SKM-1 treated with dmso at 0.1 percent for 144 hours (cell line): ENCODE measurements around the gene ARID5A.

Source experiments
- DNase-seq: peaks from one replicate; lab custom pipeline; 2025; ENCODE audit not compliant: unreplicated experiment; lab: John Stamatoyannopoulos, UW

Gene ARID5A

DNA sequence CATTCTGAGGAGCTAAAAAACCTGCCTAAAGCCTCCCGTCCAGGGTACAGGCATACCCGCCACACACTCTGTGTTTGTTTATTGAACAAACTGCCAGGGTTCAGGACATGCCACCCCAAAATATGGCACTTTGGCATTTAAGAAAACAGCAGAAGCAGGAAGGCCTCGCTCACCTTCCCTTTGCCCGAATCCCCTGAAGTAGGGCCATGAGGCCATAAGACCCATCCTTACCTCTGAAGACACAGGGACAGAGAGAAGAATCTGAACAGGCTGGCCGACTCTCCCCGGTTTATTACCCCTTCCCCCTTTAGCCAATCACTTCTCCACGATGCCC is 29.7 kb upstream of the ARID5A start:
- DNase-seq = no peak

DNA sequence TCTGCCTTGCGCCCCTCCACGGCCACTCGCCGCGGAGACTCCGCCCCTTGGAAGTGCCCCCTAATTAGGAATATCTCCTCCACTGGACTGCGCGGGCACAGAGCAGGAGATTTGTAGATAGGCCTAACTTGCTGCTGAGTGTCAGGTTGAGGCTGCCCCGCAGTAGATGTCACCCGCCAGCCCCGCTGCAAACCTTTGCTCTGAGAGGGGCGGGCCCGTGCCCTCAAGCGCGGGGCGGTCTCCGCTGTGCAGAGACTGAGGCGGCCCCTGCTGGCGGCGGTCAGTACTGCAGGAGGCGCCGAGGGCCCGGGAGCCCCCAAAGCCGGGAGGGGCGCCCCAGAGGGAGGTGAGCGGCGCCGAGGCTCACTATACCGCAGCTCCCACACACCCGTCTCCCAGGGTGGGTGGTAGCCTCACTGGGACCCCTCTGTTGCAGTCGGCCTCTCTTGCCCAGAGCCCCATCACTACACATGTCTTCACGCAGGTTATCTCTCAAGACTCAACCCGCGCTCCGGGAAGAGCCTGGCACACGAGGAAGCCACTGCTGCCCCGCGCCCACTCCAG is 28.5 kb upstream of the ARID5A start:
- peak; percentile 26 for DNase-seq

DNA sequence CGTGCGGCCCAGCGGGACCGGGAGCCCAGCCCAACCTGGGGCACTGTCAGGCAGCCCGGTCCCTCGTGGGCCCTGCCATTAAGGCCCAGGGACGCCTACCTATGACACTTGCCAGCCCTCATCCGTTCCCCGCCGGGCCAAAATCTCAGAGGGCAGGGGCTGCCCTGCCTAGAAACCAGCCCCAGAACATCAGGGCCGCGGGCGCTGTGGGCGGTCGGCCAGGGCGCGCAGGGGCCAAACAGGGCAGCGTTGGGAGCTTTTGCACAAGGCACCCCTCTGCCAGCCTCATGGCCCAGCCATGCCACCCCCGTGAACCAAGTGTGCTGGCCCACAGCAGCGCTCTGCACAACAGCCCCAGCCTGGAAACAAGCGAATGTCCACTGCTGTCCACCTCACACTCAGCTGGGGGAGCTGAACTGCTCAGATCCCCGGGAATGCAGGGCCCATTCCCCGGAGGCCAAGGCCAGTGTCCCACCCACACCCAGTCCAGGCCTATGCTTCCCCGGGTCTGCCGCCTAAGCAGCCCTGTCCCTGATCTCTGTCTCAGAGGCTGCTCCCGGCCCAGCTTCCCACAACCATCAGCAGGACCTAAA is 27.9 kb upstream of the ARID5A start:
- DNase-seq = no peak

DNA sequence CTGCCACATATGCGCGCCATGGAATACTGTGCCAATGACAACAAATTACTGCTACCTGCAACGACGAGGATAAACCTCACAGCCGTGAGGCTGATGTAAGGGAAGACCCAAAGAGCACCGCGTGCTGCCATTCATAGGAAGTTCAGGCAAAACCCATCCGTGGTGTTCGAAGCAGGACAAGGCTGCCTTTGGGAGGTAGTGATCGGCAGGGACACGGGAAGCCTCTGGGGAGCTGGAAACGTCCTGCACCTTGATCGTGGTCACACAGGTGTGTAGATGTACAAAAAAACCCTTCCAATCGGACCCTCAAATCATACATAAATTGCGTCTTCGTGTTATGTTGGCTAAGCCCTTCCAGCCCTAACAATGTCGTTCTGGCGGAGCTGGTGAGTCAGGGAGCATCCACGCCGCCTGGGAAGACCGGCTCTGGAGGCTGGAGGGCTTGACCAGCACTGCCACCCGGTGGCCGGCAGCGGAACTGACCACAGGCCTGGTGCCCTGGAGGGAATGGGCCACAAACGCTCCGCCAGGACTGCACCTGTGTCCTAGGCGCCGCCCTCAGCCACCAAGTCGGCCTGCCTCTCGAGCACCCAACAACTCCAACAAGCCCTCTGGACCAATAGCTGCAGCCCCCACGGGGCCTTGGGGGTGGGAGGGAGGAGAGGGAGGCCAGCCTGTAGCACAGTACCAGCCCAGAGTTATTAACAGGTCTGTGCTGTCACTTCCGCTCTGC is 27.3 kb upstream of the ARID5A start:
- DNase-seq = peak; percentile 77

DNA sequence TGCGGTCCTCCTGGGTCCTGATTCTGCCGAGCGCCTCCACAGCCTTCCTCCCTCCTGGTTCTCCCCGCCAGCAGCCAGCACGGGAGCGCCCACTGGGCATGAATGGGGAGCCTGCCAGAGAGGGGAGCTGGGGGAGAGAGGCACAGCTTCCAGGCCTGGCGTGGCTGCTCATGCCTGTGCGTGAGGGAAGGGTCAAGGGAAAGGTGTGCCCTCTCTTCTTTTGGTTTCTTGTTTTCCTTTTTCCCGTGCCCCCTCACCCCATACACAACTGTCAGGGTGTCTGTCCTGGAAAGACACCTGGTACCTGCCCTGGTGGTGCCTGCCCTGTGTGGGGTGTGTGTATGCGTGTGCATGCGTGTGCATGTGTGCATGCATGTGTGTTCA is 26.7 kb upstream of the ARID5A start:
- DNase-seq = no peak

DNA sequence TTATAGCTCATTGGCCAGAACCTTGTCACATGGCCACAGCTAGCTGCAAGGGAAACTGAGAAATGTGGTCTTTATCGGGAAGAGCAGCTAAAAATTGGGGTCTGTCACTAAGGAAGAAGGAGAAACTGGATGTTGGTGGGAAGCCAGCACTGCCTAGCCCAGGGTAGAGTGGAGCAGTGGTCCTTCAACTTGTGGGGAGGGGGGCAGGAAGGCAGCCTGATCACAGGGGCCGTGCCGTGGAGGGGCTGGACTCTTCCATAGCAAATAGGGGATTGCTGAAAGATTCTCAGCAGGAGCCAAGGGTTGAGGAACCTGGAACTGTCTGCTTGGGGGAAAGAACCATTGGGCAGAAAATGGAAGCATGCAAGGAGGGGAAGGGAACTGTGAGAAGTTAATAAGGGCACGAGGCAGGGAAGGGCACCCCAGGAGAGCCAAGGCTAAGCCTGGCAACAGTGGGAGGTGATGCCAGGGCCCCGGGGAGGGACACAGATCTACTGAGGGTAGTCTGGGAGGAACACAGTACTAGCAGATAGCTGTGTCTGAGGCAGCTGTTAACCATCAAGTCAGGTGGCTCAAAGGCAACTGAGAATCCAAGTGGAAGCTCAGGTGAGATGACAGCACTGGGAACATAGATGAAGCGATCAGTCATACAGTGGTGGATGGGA is 25.5 kb upstream of the ARID5A start:
- no peak for DNase-seq

DNA sequence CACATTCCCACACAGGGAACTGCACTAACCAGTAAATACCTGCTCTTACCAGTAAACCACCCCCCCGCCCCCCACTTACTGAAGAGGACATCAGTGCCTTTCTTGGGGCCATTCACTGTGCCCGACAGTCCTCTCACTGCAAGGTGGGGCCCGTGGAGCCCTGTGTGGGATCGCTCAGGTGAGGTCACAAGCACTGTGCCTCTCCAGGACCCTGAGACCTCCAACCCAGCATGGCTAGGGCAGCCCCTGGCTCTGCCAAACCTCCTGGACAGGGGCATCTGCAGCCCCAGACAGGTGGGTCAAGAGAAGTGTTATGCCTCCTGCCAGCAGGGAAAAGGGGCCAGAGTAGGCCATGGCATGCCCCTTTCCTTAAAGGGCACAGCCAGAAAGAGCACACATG is 24.7 kb upstream of the ARID5A start:
- DNase-seq = no peak

DNA sequence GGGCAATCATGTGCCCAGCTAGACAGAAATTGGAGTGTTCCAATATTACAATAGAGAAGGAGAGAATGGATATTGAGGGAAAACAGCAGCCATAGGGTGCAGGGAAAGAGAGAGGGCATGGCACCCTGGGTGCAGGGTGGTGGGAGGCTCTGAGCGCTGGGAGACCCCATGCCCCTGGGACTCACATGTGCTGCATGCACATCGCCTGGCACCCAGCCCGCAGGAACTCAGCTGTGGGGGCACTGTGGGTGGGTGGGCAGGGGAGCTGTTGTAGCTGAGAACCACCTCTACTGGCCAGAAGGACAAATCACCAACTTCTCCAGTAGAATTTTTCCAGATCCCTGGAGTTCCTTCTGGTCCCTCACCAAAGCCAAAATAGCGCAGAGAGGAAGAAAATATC is 24.2 kb upstream of the ARID5A start:
- no peak for DNase-seq

DNA sequence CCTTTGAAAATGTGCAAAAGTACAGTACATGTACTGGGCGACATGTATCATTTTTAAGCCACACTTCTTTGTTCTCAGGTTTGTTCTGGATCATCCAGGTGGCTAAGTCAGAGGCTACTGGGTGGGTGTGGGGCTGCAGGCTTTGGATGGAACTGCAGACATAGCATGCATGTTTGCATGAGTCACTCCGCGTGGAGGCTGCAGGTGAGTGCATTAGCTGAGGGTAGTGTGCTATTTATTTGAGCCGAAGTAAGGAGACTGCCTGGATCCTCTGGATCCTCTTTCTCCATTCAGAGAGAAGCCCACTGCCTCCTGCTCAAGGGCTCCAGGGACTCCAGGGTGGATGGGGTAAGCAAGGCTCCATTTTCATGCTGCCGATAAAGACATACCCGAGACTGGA is 22.0 kb upstream of the ARID5A start:
- DNase-seq = no peak

DNA sequence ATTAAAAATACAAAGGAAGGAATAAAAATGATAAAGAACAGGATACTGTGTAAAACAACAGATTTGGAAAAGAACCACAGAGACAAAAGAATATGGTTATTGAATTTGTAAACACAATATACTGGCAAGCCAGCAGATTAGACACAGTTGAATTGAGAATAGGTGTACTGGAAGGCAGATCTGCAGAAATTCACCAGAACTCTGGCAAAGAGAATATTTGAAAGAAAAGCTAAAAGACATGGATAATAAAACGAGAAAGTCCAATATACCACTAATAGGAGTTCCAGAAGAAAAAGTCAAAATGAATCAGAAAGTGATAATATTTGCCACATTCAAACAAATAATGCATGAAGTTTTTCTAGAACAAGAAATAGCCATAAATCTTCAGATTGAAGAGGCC is 19.5 kb upstream of the ARID5A start:
- no peak for DNase-seq

DNA sequence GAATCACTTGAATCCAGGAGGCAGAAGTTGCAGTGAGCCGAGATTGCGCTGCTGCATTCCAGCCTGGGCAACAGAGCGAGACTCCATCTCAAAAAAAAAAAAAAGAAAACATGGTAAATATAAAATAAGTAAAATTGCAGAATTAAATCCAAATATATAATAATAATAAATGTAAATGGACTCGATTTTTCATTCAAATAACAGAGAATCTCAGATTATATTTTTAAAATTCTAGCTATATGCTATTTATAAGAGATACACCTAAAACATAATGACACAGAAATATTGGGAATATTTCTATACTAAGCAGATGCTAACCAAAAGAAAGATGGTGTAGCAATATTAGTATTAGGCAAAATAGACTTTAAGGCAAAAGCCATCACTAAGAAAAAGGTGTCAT is 16.3 kb upstream of the ARID5A start:
- DNase-seq = no peak

DNA sequence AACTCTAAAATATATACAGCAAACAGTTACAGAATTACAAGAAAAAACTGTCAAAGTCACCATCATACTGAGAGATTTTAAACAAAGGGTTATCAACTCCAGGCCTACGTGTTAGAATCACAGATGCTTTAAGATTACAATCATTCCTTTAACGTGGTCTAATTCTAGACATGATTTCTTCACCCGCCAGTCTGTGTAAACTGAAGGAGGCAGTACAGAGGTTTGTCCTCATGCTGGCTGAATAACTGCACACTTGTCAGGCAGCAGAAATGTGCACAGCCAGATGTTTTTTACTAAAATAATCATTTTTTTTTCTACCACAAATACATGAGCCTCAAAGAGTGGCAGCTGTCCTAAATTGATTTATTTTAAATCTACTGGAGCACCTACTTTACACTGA is 15.9 kb upstream of the ARID5A start:
- no peak for DNase-seq

DNA sequence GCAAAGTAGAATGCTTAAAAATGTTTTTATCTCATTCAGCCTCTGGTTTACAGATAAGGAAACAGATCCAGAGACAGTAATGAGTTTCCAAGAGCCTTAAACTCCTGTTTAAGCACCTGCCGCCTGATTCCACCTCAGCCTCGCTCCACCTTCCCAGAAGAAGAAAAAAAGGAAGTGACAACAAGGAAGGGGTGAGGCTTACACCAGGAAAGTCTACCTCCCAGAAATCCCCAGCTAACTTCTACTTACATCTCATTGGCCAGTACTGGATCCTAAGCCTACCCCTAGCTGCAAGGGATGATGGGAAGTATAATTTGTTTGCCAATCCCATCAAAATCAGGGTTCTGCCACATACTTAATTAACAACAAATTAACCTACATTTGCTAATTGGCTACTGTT is 15.3 kb upstream of the ARID5A start:
- DNase-seq = no peak

DNA sequence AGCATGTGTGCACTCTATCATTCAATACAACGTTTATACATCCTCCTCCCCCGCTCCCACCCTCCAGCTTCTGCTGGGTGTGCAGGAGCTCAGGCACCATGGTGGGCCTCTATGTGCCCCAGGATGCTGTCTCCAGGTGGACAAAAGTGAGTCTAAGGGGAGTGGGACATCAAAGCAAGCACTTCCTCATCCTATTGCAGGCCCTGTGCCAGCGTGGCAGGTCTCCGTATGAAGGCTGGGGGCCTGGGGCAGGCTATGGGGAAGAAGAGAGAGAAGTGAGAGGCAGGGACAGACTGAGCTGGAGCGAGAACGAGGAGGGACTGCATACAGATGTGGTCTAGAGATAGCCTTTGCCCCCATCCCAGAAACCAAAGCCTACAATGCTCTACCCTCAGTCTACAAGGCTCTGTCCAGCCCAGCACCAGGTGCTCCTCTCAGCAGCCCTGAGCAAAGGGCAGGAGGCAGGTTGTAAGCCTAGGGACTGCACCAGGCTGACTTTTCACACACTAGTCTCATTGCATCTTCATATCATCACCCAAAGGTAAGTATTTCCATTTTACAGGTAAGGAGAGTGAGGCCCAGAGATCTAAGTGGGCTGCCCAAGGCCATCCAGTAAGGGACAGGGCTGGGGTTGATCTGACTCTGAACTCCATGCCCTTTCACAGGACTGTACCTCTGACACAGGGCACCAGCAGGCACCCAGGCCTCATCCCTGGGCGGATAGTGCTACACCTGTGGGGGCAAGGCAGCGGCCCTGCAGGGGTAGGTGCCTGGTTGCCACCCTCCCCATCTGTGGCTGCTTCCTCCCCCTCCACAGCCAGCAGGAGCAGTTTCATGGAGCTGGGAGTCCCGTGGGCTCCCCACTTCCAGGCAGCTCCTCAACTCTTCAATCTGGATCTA is 14.0 kb upstream of the ARID5A start:
- DNase-seq = no peak

DNA sequence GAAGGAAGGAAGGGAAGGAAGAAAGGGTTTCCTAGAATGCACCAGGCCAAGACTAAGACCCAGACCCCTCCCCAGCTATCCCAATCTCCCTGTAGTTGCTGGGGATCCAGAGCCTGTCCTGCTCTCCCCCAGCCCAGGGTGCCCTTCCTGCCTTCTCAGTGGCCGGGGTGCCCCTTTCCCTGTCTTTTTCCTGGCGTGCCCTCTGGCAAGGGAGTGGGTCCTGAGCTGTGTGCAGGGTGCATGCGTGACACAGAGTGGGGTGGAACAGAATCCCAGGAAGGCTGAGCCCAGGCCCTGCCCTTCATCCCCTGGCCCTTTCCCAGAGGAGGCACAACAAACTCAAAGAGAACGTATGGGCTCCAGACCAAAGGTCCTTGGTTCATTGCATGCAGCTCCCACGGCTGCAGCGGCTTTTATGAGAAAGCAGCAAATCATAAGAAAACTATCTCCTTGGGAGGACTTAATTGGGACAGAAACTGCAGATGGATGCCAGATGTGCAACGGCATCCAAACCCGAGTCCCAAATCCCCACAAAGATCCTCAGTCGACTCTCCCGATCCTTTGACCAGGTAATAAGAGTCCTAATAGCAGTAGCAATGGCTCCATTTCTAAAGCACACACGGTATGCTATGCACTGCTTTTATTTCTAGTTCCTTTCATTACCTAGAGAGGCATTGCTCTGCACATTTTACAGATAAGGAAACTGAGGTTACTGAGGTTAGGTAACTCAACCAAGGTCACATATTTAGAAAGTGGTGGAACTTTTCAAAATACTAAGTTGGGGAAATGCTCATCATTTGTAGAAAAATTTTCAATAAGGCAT is 12.7 kb upstream of the ARID5A start:
- no peak for DNase-seq

DNA sequence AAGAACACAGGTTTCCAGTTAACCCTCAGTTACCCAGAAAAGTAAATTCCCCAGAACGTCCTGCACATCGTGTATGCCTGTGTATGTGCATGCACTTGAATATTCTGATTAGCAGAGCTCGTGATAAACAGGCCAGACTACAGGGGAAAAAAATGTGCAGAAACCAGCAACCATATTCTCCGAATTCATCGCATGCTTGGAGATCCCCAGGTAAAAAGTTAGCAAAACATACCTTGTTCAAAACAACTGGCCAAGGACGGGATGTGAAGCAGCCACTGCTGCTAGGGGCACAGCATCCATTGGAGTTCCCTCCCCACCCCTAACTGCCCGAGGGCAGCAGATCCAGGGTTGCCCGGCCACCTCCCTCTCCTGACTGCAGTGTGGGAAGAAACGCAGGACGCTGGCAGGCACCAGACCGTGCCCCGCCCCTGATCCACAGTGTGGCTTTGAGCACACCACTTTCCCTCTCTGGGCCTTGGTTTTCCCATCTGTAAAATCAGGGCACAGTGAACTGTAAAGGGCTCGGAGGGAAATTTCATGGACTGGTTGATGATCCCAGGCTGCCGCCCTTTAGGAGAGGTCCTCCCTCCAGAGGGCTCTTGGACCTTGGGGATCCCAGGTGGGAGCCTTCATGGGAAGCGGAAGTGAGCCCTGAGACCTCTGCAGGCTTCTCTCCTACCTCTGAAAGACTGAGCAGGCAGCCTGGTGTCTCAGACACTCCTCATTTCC is 11.9 kb upstream of the ARID5A start:
- no peak for DNase-seq

DNA sequence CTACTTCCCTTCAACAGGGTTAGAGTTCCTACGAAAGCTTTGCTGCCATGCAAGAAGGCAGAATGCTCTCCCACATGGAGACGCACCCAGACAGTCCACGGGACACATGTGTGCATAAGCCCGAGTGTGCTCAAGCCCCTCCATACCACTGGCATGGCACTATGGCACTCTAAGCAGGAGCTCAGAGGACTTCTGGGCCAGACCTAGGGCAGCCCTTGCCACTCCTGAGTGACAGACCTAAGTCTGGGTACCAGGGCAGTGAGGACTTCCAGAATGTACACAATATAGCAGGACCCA is 11.4 kb upstream of the ARID5A start:
- DNase-seq = no peak

DNA sequence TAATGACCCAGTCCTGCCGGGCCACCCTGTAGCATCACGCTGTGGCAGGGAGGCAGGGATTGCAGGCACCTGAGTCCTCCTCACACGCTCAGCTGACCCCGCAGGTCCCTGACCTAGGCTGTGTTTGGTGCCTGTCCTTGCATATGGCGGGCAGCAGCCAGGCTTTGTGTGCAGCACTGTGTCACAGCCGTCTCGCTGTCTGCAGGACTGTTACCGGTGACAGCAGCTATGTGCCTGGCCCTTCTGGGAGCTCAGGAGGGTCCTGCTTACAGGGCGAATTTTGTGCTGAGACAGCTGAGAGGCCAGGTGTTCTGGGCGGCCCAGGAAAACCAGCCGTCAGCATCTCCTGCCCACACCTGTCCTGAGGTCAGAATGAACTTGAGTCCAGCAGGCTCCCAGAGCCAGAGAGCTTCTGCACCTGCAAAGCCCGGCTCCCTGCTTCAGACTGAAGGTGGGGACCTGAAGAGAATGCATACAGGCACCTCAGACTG is 10.4 kb upstream of the ARID5A start:
- DNase-seq = no peak

DNA sequence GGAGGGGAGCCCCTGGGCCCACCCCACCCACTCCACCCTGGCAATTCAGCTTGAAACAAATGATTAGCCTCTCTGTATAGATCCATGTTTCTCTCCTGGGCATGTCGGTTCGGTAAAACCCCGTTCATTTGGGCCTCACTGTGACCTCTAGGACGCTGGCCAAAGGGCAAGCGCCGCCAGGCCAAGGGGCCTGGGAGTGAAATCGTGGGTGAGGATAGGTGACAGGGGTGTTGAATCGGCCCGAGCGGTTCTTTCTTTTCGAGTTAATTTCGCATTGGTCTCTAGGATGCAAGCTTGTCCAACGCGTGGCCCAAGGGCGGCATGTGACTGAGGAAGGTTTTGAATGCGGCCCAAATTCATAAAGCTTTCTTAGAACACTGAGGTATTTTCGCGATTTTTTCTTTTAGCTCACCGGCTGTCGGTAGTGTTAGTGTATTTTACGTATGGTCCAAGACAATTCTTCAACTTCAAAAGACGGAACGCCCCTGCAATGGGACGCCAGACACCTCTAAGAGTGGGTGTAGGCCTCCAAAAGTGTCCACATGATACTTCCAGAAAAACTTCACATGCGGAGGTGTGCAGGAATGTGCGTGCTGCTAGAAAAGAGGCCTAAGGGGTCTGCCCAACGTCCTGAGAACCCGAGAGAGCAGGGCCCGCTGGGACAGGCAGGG is 9.8 kb upstream of the ARID5A start:
- DNase-seq = no peak
